NCI-H2171 treated with DMSO at 0.1 percent for 48 hours (cell line): ENCODE measurements around the gene PCSK7.
"Not testable (repeated sequence)": the region's sequence is repeated elsewhere in the genome, so short reads cannot be mapped to it uniquely, and the experiment has no call there.

ENCODE experiments used
- DNase-seq: peaks from one replicate; lab custom pipeline; 2025; lab: John Stamatoyannopoulos, UW

Gene PCSK7, protein sequence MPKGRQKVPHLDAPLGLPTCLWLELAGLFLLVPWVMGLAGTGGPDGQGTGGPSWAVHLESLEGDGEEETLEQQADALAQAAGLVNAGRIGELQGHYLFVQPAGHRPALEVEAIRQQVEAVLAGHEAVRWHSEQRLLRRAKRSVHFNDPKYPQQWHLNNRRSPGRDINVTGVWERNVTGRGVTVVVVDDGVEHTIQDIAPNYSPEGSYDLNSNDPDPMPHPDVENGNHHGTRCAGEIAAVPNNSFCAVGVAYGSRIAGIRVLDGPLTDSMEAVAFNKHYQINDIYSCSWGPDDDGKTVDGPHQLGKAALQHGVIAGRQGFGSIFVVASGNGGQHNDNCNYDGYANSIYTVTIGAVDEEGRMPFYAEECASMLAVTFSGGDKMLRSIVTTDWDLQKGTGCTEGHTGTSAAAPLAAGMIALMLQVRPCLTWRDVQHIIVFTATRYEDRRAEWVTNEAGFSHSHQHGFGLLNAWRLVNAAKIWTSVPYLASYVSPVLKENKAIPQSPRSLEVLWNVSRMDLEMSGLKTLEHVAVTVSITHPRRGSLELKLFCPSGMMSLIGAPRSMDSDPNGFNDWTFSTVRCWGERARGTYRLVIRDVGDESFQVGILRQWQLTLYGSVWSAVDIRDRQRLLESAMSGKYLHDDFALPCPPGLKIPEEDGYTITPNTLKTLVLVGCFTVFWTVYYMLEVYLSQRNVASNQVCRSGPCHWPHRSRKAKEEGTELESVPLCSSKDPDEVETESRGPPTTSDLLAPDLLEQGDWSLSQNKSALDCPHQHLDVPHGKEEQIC

DNA sequence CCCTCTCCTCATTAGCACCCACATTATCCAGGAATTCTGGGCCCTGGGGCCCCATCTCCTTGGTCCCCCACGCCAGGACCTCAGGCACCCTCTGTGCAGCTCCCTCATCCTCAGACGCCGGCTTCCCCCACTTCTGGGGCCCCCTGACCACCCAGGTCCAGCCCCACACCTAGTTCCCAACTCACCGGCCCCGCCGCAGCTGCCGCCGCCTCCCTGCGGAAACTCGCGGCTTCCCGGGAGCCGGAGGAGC is at the start of gene PCSK7:
Gene PCSK7 (minus strand): TSS at position 232 of the 250 bp plus-strand sequence. CDS start 2,229 bp downstream, outside the sequence.
- no peak for DNase-seq

DNA sequence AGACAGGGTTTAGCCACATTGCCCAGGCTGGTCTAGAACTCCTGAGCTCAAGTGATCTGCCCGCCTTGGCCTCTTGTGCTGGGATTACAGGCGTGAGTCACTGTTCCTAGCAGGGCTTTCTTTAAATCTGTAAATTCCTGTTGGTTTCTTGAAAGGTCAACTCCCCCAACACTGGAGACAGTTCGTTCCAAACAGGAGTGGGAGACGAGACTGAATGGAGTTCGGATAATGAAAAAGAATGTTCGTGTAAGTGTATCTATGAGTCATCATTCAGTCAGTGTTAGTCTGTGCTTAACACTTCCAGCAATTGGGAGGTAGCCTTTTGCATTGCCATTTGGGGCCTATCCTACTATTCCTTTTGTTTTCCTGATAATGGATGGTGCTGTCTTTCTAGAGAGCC is 49.3 kb upstream of the PCSK7 start:
- DNase-seq, result no peak

GRCh38 chr11:117279711-117280376 is 48.0 kb upstream of the PCSK7 start:
- DNase-seq, result no peak

- no peak for DNase-seq
Measured at GRCh38 chr11:117278347-117278746, 46.5 kb upstream of the PCSK7 start.

- peak; percentile 5 for DNase-seq
Measured at GRCh38 chr11:117273550-117274289, 41.8 kb upstream of the PCSK7 start.

DNA sequence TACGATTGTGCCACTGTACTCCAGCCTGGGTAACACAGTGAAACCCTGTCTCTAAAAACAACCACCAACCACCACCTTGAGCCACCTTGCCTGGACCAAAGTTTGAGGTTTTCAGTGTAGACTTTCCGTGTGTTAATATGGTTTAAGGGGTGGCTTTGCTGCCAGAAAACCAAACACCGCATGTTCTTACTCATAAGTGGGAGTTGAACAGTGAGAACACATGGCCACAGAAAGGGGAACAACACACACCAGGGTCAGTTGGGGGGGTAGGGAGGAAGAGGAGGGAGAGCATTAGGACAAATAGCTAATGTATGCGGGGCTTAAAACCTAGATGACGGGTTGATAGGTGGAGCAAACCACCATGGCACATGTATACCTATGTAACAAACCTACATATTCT is 40.3 kb upstream of the PCSK7 start:
- not testable (repeated sequence) for DNase-seq

DNA sequence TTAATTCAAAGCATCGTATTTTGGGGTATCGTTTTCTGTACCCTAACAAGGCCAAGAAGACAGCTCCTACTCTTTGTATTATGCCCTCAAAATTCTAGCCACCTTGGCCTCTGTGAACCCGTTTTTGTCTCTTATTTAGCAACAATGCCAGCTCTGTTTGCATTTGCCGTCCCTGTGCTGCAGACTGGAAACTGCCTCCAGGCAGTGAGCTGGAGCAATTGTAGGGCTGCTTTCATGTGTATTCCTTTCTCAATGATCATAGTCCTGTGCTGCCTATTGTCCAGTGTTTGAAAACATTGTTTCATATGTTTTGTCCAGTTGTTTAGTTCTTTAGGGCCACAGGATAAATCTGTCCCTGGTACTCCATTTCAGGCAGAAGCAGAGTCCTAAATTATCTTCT is 39.3 kb upstream of the PCSK7 start:
- DNase-seq, result no peak

GRCh38 chr11:117269856-117270255 is 38.0 kb upstream of the PCSK7 start:
- no peak for DNase-seq

- DNase-seq, result no peak
Measured at GRCh38 chr11:117265745-117266144, 33.9 kb upstream of the PCSK7 start.

DNA sequence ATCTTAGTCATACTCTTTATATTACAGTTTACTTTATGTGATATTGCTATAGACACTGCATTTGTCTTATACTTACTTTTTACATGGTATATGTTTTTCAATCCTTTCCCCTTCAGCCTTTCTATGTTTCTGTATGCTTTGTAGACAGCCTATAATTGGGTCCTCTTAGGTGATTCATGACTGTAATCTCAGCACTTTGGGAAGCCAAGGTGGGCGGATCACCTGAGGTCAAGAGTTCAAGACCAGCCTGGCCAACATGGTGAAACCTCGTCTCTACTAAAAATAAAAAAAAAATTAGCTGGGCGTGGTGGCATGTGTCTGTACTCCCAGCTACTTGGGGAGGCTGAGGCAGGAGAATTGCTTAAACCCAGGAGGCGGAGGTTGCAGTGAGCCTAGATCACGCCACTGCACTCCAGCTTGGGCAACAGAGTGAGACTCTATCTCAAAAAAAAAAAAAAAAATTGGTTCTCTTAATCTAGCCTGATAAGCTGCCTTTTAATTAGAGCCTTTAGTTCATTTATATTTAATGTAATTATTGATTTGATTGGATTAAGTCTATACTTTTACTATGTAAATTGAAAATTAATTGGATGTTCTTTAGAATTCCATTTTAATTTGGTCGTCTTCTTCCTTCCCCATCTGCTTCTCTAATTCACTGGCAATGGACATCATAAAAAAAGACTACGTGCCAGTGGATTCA is 32.9 kb upstream of the PCSK7 start:
- not testable (repeated sequence) for DNase-seq

DNA sequence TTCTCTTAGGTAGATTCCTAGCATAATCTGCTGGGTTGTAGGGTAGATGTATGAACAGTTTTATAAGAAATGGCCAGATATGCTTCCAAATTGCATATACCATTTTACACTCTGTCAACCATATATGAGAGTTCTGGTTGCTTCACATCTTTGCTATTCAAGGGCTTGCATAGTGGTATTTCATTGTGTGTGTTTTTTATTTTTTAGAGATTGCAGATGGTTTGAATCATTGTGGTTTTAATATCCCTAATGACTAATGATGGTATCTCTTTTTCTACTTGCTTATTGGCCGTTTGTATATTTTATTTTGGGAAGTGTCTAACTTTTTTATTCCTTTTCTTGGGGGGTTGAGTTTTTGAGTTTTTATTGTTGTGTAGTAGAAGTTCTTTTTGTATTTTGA is 27.5 kb upstream of the PCSK7 start:
- DNase-seq, result no peak

DNA sequence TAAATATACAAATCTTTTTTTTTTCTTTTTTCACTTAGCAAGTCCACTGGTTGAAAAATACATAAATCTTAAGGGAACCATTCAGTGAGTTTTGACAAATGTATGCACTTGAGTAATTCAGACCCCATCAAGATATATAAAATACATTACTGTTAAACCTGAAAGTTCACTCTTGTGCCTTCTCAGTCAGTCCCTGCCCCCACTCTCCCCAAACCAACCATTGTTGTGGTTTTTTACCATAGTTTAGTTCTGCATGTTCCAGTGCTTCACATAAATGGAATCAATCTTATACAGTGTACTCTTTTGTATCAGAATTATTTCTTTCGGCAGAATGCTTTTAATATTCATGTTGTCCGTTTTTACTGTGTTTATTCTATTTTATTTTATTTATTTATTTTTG is 26.7 kb upstream of the PCSK7 start:
- no peak for DNase-seq

- DNase-seq, result no peak
Measured at GRCh38 chr11:117256573-117256972, 24.7 kb upstream of the PCSK7 start.

DNA sequence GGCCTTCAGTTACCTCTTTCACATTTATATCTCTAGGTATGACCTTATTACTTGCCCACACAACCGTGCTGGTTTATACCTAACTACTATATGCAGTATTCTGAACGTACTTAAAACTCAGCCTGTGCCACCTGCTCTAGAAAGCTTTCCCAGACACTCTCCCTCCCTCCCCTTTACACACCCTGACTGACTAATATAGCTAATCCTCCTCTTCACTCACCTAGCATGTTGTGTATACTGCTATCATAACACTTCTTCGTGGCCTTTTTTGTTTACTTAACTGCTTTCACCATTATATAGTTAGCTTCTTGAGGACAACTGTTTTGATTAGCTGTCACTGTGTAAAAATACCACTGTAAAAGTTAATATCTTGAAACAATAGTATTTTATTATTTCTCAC is 24.1 kb upstream of the PCSK7 start:
- DNase-seq, result peak; percentile 6

GRCh38 chr11:117251506-117251905 is 19.6 kb upstream of the PCSK7 start:
- no peak for DNase-seq

DNA sequence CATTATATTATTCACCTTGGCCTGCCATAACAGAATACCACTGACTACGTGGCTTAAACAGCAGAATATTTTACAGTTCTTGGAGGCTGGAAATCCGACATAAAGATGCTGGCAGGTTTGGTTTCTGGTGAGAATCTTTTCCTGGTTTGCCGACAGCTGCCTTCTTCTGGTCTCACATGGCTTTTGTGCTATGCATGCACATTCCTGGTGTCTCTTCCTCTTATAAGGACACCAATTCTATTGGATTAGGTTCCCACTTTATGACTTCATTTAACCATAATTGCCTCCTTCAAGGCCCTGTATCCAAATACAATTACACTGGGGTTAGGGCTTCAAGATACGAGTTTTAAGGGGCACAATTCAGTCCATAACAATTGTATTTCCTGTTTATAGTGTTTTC is 17.7 kb upstream of the PCSK7 start:
- DNase-seq, result no peak

GRCh38 chr11:117248341-117248740 is 16.5 kb upstream of the PCSK7 start:
- no peak for DNase-seq

DNA sequence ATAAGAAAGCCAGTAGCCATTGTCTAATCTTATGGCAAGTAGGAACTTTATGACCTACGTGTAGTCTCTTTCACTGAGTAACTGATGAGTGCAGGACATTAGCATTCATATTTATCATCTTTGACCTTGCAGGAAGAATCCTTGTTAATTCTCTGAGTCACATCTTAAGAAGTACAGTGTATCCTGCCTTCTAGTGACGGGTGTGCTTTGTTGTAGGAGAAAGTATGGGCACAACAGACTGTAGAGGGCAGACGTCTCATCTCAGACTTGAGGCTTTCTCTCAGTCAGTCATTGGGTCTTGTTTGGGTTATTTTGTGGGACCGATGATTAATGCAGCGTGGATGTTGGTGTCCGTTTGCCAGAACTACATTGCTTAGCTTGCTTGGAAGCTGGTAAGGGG is 7.4 kb upstream of the PCSK7 start:
- no peak for DNase-seq

DNA sequence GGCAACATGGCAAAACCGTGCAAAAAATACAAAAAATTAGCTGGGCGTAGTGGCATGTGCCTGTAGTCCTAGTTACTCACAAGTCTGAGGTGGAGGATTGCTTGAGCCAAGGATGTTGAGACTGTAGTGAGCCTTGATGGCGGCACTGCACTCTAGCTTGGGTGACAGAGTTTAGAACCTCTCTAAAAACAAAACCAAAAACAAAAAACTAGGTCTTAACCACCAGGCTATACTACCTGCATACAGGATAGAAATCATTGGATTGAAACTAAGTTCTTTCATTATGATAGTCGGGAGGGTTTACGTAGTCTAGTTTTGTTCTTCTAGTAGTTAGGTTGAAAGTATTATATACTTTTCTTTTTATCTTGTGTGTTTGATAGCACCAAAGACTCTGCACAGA is 6.3 kb upstream of the PCSK7 start:
- DNase-seq, result no peak

DNA sequence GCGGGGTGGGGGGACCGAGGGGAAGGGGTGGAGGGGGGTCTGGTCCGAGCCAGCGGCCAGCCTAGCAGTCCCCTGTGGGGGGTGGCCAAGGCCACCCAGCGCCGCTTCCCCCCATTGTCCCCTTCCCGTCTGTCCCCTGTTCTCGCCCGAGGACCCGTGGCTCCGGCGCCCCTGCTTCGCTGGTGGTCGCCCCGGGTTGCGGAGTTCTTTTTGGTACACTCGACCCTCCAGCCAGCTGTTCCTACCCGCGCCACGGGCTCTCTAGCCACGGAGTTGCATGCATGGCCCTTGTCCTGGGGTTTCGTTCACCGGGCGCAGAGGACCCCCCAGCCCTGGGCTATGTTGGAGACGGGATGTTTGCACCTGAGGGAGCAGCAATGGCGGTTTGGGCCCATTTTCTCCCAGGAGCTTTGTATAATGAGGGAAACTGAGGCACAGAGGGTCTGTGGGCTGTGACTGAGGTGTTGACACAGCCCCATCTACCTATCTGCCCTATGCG is 1.1 kb upstream of the PCSK7 start:
- peak; percentile 3 for DNase-seq

GRCh38 chr11:117232092-117232878 is 412 bp upstream of the PCSK7 start, which contains the start of gene RNF214:
Gene RNF214, plus strand, starts transcription at chr11:117232671. Its CDS starts 1,602 bp downstream, at chr11:117234273.
- peak; percentile 68 for DNase-seq
